Adrenal gland (tissue), 12 donors: ENCODE results near the gene FEM1B. TPM values are rescaled to one million over a fixed set of nuclear protein-coding genes. Genes with fewer than 3 reads are reported as not detected.

Experiments
- DNase-seq, 7 donors: peaks; one replicate each; pipeline ENCODE4 v3.0.0-alpha.2; 2019 to 2020
- H3K27ac ChIP-seq, 5 donors: fragments of 200-600 bp; sonication (generic) in 4 of 5; 1 replicate in 3 of 5; 2 replicates in 2 of 5; pipeline versions ENCODE4 v1.5.1 to v1.8.0; 2016 to 2020; ENCODE audit warnings: mild to moderate bottlenecking in 1 of 5
- H3K27me3 ChIP-seq: fragments of 200-600 bp; 2 replicates; pipeline ENCODE4 v1.8.0; 2021
- H3K36me3 ChIP-seq, 2 donors: fragments of 200-600 bp; replicated peaks in 1 of 2; 1 replicate in 1 of 2; 2 replicates in 1 of 2; pipeline versions ENCODE4 v1.5.1 to v1.8.0; 2018 to 2022
- H3K4me1 ChIP-seq, 2 donors: fragments of 200-600 bp; replicated peaks in 1 of 2; 1 replicate in 1 of 2; 2 replicates in 1 of 2; pipeline versions ENCODE4 v1.5.1 to v1.8.0; 2018 to 2021
- H3K4me3 ChIP-seq, 4 donors: fragments of 200-600 bp; sonication (generic) in 3 of 4; one replicate each; pipeline ENCODE4 v1.5.1; 2016 to 2018
- H3K9me3 ChIP-seq, 3 donors: fragments of 200-600 bp; sonication (generic) in 1 of 3; replicated peaks in 1 of 3; 1 replicate in 2 of 3; 2 replicates in 1 of 3; pipeline versions ENCODE4 v1.5.1 to v1.8.0; 2016 to 2021
- CTCF ChIP-seq, 6 experiments: fragments of 450-650 bp in 4 of 6; fragments of 200-600 bp in 2 of 6; sonication (generic) in 1 of 6; IDR thresholded peaks; 1 replicate in 5 of 6; 2 replicates in 1 of 6; pipeline versions ENCODE4 v1.5.1 to v1.8.0; 2016 to 2021; ENCODE audit warnings: antibody characterized with exemption in 6 of 6, mild to moderate bottlenecking in 2 of 6, moderate library complexity in 1 of 6
- POLR2A ChIP-seq, 2 donors: fragments of 450-650 bp; IDR thresholded peaks; one replicate each; pipeline ENCODE4 v1.6.1; 2017; ENCODE audit warnings: antibody characterized with exemption in 2 of 2, mild to moderate bottlenecking in 2 of 2, moderate library complexity in 1 of 2
- WGBS, 4 donors: extraction: QIAGEN DNeasy Blood & Tissue Kit in 2 of 4; methylation state at CpG; one replicate each; pipeline versions ENCODE4 v1.1.5 to v1.1.7; 2013 to 2017; 5-methylcytosine and 5-hydroxymethylcytosine counted together
- intact Hi-C, 2 donors: fragments of 100-400 bp; cut with DNase I; formaldehyde crosslinking; loops; one replicate each; pipeline versions ENCODE4 v1.14.1 to v1.15.0; 2022 to 2023
- polyA plus RNA-seq, 3 donors: library from polyadenylated mRNA; stranded (reverse); fragments of 200-250 nt in 2 of 3; fragments of 350-450 nt in 1 of 3; fragmentation: Illumina TruSeq in 1 of 3; extraction: RNeasy Lipid Tissue Mini Kit (QIAGEN cat#74804) in 1 of 3; gene quantifications; one replicate each; pipeline ENCODE4 v1.2.3, GENCODE V29; 2013 to 2014
- total RNA-seq, 9 donors: library from RNA; depleted of rRNA in 4 of 9; stranded (reverse); fragments of >200 nt in 4 of 9; fragments of 120-200 nt in 1 of 9; fragmentation: NEBNext Ultra II Directional in 1 of 9; extraction: Animal tissue kit (Norgen Biotek cat#: 25700) in 1 of 9; gene quantifications; one replicate each; pipeline versions ENCODE4 v1.1.0 to v1.2.4, GENCODE V29; 2013 to 2023
- donor health status: healthy with polysubstance abuse.
- donor health status: Bipolar disorder and iron deficiency.
- donor health status: DM: yes; HTN: yes; CAD: no.
- donor health status: DM: no; HTN: no; CAD: no.
- donor health status: DM: no; HTN: no; CAD: no.
- donor health status: DM: yes; HTN: yes; CAD: no.

Gene FEM1B
- total and polyA plus RNA-seq, 12 donors, result 7.0 to 61.5 (median 42.7) TPM

DNA sequence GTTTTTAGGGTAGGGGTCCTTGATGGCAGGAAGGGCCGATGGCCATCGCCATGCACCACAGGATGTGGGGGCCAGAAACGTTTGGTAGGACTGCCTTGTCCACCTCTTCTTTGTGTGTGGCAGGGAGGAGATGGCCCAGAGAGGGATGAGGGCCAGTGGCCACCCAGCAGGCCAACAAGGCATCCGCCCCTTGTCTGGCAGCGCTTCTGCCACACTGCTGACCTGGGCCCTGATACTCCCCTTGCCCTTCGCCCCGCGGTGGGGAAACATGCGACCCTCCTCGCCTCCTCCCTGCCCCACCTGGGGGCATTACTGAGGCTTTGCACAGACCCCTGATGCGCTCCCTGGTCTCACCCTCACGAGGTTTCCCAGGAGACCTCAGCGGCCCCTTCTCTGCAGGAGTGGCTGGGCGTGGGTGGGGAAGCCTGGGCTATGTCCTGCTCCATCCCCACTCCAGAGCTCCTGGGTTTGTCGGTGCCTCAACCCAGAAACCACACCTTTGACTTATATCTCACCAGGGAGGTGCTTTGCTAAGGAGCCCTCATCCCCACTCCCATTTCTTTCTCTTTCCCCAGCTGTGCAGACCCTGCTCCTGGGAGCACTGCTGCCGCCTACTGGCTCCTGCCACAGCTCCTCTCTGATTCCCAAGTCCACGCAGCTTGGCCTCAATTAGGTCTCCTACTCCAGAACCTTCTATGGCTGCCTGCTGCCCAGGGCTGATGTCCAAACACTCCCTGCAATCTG lies 38.7 kb downstream of the FEM1B start:
- H3K4me3 ChIP-seq, result no peak overlapping the region
- intact Hi-C loops, result loop anchor here in 1 of 2 donors (10.0 kb wide), 1 partner anchor 229 kb away; no protein-coding TSS in a partner anchor
- WGBS, 4 donors, result 71 to 81% (median 79%) methylated on average over 15 to 17 of the region's 17 CpGs

GRCh38 chr15:68317281-68318007 lies 39.9 kb downstream of the FEM1B start:
- Histone ChIP-seq H3K4me3 (no peak overlapping the region), H3K27me3 (no peaks in the 10 kb centered on the region), H3K36me3 (no peaks in the 10 kb centered on the region), H3K27ac (no peak overlapping the region), H3K9me3 (no peaks in the 10 kb centered on the region), H3K4me1 (no peaks in the 10 kb centered on the region)
- peak in 2 of 7 donors; percentile 1 to 7 for DNase-seq
- intact Hi-C loops, result loop anchor here in 1 of 2 donors (10.0 kb wide), 1 partner anchor 227 kb away; no protein-coding TSS in a partner anchor
- WGBS, 4 donors, result 77 to 86% (median 85%) methylated on average over 14 to 16 of the region's 16 CpGs
- TF ChIP-seq POLR2A (IDR thresholded peaks at IDR 0.05) (no peak), CTCF (IDR thresholded peaks at IDR 0.05) (no peak)

More for the DNA sequence above, 38.7 kb downstream of the FEM1B start:
- Histone ChIP-seq H3K4me1 (no peaks in the 10 kb centered on the region), H3K36me3 (no peaks in the 10 kb centered on the region), H3K27ac (no peak overlapping the region), H3K27me3 (no peaks in the 10 kb centered on the region), H3K9me3 (no peaks in the 10 kb centered on the region)
- DNase-seq, result peak in 4 of 7 donors; percentile 1 to 42 (median 12)
- no peak for TF ChIP-seq CTCF (IDR thresholded peaks at IDR 0.05)
- TF ChIP-seq POLR2A (IDR thresholded peaks at IDR 0.05), result no peak

- no peak overlapping the region for H3K27ac ChIP-seq
- TF ChIP-seq CTCF (IDR thresholded peaks at IDR 0.05), result no peak
- H3K27me3 ChIP-seq, result no peaks in the 10 kb centered on the region
- intact Hi-C loops, result loop anchor here in 1 of 2 donors (10.0 kb wide), 1 partner anchor 227 kb away; no protein-coding TSS in a partner anchor
- H3K36me3 ChIP-seq, result no peaks in the 10 kb centered on the region
- H3K9me3 ChIP-seq, result no peaks in the 10 kb centered on the region
- no peaks in the 10 kb centered on the region for H3K4me1 ChIP-seq
- DNase-seq, result peak in 2 of 7 donors; percentile 0 to 3
- 85 to 89% (median 87%) methylated on average over 6 of the region's 6 CpGs for WGBS, 4 donors
- H3K4me3 ChIP-seq, result no peak overlapping the region
Observed at GRCh38 chr15:68318008-68318835, 40.7 kb downstream of the FEM1B start.
